ENCODE results near the gene ASB4.

ASB4 gene

GRCh38 chr7:95556777-95557176, 71.0 kb downstream of the ASB4 start:
- DNase-seq: no peak

- DNase-seq: no peak
These were observed 73.1 kb downstream of the ASB4 start for GRCh38 chr7:95558864-95559263.

GRCh38 chr7:95560674-95561073, 74.9 kb downstream of the ASB4 start:
- DNase-seq: no peak

GRCh38 chr7:95569720-95570119, 84.0 kb downstream of the ASB4 start:
- no peak for DNase-seq

GRCh38 chr7:95577137-95577536, 91.4 kb downstream of the ASB4 start:
- DNase-seq: no peak

- no peak for DNase-seq
These were observed 92.6 kb downstream of the ASB4 start for GRCh38 chr7:95578299-95578855.

GRCh38 chr7:95579318-95579717, 93.6 kb downstream of the ASB4 start:
- no peak for DNase-seq

GRCh38 chr7:95581467-95581866, 95.7 kb downstream of the ASB4 start:
- DNase-seq: no peak

GRCh38 chr7:95582578-95583293, 97.0 kb downstream of the ASB4 start:
- no peak for DNase-seq

GRCh38 chr7:95583834-95584621, 98.3 kb downstream of the ASB4 start:
- no peak for DNase-seq

GRCh38 chr7:95584769-95585425, 99.2 kb downstream of the ASB4 start:
- DNase-seq: no peak

GRCh38 chr7:95585426-95585789, 99.7 kb downstream of the ASB4 start:
- DNase-seq: no peak

GRCh38 chr7:95586951-95587301, 101.2 kb downstream of the ASB4 start:
- DNase-seq: no peak

- DNase-seq: no peak
These were observed 103.3 kb downstream of the ASB4 start for GRCh38 chr7:95589031-95589430.

- no peak for DNase-seq
These were observed 104.0 kb downstream of the ASB4 start for GRCh38 chr7:95589766-95590165.

All from effector CD8-positive, alpha-beta T cell (primary cell).